ENCODE data around the gene ADSS2.
A peak's percentile ranks its signal among the peaks of the same experiment; 100 is the strongest.
"Not testable (repeated sequence)": the region's sequence is repeated elsewhere in the genome, so short reads cannot be mapped to it uniquely, and the experiment has no call there.

The ADSS2 gene

GRCh38 chr1:244451539-244451950, at the start of gene ADSS2:
TSS of gene ADSS2 (minus strand) at chr1:244451909. CDS start at chr1:244451817, 92 bp downstream.
- DNase-seq, result no peak

DNA sequence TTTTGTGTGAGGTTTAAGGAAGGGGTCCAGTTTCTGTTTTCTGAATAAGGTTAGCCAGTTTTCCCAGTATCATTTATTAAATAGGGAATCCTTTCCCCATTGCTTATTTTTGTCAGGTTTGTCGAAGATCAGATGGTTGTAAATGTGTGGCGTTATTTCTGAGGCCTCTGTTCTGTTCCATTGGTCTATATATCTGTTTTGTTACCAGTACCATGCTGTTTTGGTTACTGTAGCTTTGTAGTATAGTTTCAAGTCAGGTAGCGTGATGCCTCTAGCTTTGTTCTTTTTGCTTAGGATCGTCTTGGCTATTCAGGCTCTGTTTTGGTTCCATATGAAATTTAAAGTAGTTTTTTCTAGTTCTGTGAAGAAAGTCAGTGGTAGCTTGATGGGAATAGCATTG, 48.8 kb upstream of the ADSS2 start:
- DNase-seq, result not testable (repeated sequence)

GRCh38 chr1:244499484-244499883, 47.8 kb upstream of the ADSS2 start:
- not testable (repeated sequence) for DNase-seq

DNA sequence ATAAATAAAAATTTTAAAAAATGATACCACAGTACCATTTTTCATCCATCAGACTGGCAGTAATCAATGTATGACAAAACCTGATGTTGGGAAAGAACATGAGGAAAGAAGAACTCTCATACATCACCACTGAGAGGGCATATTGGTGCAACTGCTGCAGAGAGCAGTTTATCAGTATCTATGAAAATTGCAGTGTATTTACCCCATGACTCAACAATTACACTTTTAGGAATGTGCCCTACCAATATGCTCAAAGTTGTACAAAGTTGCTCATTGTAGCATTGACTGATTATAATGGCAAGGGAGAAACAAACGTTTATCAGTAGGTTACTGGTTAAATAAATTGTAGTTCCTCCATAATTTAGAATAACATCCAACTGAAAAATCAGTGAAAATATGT, 46.1 kb upstream of the ADSS2 start:
- no peak for DNase-seq

GRCh38 chr1:244496186-244496585, 44.5 kb upstream of the ADSS2 start:
- no peak for DNase-seq

- no peak for DNase-seq
These were observed 42.9 kb upstream of the ADSS2 start for GRCh38 chr1:244494653-244495052.

GRCh38 chr1:244484971-244485370, 33.3 kb upstream of the ADSS2 start:
- not testable (repeated sequence) for DNase-seq

GRCh38 chr1:244473059-244473605, 21.4 kb upstream of the ADSS2 start:
- no peak for DNase-seq

GRCh38 chr1:244466724-244467123, 15.0 kb upstream of the ADSS2 start:
- no peak for DNase-seq

DNA sequence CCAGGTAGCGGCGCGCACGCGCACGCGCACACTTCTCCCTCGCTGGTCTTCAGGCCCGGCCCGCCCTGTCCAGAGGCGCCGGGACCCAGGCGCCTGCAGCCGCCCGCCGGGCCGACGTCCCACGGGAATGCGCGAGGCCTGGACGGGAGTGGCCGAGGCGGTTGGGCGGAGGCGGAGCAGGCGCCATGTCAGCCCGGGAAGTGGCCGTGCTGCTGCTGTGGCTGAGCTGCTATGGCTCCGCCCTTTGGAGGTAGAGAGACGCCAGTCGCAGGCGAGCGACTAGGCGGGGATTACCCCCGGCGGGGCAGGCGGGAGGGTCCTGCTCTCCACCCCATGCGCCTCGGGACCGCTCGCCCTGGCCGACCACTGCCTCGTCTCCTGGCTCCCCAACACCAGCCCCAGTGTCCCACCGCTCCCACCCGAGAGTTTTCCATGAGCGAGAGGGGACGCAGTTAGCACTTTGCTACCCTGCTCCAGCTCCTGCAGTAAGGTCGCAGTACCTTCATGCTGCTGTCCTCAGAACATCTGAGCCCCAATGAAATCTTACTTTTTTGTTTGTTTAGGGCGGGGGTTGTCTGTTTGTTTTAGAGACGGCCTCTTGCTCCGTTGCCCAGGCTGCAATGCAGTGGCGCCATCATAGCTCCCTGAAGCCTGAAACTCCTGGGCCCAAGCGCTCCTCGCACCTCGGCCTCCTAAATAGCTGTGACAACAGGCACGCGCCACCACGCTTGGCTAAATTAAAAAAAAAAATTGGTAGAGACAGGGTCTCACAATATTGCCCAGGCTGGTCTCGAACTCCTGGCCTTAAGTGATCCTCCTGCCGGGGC, 9.7 kb upstream of the ADSS2 start, which contains the start of gene CATSPERE:
TSS of gene CATSPERE (plus strand) at position 29 of the 827 bp plus-strand sequence. CDS start at position 186, 157 bp downstream.
- DNase-seq, result peak; percentile 95

- DNase-seq, result no peak
These were observed 8.5 kb upstream of the ADSS2 start for GRCh38 chr1:244460197-244460596.

GRCh38 chr1:244458781-244459180, 7.1 kb upstream of the ADSS2 start:
- DNase-seq, result no peak

- DNase-seq, result no peak
These were observed 4.9 kb upstream of the ADSS2 start for GRCh38 chr1:244456586-244456985.

DNA sequence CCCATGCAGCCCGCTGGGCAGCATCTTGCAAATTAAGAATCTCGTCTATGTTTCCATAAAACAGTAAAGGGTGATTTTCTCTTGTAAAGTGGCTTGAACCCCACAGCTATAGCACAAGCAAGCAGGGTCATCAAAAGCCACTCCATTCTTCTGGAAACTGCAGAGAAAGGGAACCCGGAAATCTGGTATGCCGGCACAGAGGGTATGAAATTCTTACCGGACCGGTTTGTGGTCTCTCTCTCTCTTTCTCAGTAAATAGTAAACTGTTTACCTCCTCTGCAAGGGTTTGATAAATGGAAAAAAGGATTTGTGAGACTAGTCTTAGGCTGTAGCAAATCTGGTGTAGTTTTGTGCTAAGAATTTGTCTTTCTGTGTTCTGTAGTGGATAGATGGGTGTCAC, 2.7 kb upstream of the ADSS2 start:
- DNase-seq, result peak; percentile 64

DNA sequence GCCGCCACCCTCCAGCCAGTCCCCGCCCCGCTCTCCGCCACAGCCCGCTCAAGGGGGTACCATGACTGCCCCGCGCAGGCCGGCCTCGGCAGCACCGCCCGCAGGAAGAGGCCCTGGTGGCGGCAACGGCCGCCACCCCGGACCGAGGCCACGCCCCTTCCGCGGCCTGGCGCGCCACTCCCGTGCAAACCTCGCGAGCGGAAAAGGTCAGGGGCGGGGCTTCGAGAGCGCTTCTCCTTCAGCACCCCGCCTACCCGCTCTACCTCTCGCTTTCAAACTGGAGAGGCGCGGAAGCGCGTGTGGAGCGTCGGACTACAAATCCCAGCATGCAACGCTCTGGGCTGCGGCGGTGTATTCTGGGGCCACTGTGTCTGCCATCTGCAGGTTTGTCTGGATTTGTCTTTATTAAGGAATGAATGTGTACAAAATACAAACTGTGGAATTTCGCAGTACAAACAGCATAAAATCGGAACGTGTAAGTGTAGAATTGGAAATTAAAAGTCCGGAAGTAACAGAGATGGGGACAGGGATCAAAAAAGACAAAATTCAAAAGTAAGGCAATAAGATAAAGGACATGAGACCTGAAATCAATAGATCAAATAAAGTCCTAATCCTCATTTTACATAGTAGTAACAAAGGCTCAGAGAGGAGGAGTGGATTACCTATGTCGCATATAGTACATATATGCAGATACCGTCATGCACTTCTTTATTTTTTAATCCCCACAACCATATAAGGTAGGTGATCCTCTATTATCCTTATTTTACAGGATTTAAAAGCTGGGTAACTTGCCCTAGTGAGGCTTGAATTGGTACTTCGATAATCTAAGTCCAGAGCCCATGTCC, 464 bp upstream of the ADSS2 start:
- DNase-seq, result peak; percentile 99

DNA sequence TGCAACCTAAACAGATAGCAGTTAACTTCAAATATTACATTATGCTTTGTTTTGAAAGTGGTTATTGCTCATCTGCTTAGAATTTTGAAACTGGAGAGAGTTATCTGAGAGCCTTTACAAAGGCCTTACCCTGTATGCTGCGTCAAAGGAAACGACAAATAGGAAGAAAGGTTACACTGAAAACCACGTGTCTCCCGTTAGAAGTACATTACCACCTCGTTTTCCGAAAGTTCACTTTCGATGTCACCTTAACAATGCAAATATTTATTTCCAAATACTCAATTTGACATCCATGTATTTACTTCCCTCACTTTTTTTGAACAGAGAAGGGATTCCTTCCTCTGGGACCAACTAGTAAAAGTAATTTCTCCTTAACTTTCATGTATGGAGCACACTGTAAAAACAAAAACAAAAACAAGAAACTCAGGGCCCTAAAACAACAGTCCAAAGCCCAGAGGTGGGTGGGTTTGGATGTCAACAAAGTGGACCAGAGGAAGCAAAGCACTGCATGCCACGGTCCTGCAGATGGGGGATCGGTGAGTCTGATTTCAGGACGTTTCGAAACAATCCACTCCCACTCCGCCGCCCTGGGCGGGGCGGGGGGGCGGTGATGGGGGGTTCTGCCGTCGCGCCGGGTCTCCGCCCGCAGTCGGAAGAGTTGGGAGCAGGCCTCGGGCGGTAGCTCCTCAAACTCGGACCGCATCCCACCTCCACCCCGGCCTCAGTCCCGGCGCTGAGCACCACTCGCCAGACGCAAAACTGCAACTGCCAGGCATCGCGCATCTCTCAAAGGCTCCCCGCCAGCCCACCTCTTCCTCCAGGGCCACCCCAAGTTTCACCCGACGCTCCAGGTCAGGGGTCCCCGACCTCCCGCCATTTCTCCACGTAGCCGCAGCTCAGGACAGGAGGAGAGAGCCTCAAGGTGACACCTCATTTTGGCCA, 841 bp downstream of the ADSS2 start:
- DNase-seq, result peak; percentile 71

DNA sequence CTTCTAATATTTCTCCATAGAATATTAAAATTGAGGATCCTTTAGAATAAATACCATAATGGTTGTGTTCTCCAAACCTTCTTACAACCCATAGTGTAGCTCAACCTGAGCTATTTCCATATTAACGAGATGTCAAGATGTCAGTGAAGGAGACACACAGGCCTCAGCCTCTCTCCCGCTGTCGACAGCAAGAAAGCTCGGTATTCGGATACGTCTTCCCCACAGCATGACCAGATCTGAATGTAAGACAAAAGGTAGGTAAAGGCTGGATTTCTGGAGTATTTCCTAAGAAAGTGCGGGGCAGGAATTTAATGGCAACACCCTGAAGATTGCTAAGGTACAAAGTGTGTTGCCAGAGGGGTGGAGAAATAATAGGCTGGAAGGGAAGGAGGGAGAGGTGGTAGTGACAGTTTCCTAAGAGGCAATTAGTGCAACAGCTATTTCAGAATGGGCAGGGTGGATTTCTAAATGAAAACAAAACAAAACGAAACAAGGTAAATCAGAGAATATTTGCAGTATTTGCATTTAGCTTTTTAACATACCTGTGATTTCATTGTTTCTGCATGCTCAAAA, 1.7 kb downstream of the ADSS2 start:
- DNase-seq, result no peak

- no peak for DNase-seq
These were observed 3.3 kb downstream of the ADSS2 start for GRCh38 chr1:244448279-244449036.

- DNase-seq, result no peak
These were observed 4.2 kb downstream of the ADSS2 start for GRCh38 chr1:244447552-244447951.

DNA sequence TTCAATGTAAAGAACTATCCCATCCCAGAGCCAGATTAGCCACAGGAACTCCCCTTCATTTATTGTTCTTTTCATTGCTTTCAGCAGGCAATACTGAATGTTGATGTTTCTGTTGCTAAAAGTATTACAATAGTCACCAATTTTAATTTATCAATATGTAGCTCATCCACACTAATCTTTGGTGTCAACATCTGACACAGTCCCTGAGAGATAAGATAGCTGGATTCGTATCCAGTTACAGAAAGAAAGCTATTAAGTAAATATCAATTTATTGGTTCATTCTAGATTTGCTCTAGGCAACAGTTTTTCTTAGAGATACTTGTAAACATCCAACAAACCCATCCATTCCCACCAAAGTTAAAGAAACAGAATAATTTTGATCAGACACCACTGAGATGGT, 4.7 kb downstream of the ADSS2 start:
- DNase-seq, result no peak
